Stomach (tissue), 9 donors: Measurements from ENCODE around the gene REV3L. TPM values are rescaled to one million over a fixed set of nuclear protein-coding genes. Genes with fewer than 3 reads are reported as not detected.
A peak's percentile ranks its signal among the peaks of the same experiment; 100 is the strongest.
"Not testable (repeated sequence)": the region's sequence is repeated elsewhere in the genome, so short reads cannot be mapped to it uniquely, and the experiment has no call there.

Experiments used
- DNase-seq, 2 donors: peaks; one replicate each; pipeline versions ENCODE4 v3.0.0 to v3.0.0-alpha.2; 2013 to 2019
- H3K27ac ChIP-seq, 5 donors: fragments of 200-600 bp in 4 of 5; sonication (generic) in 4 of 5; one replicate each; pipeline ENCODE4 v1.5.1; 2013 to 2019; ENCODE audit warnings: mild to moderate bottlenecking in 1 of 5, moderate library complexity in 1 of 5
- H3K27me3 ChIP-seq, 3 donors: fragments of 200-600 bp; sonication (generic); one replicate each; pipeline ENCODE4 v1.5.1; 2017 to 2019; ENCODE audit warnings: mixed run types in 1 of 3
- H3K36me3 ChIP-seq, 4 donors: fragments of 200-600 bp; sonication (generic); 1 replicate in 3 of 4; 2 replicates in 1 of 4; pipeline ENCODE4 v1.5.1; 2016 to 2019
- H3K4me1 ChIP-seq, 4 donors: fragments of 200-600 bp; sonication (generic); one replicate each; pipeline ENCODE4 v1.5.1; 2016 to 2019
- H3K4me3 ChIP-seq, 4 donors: fragments of 200-600 bp; sonication (generic) in 3 of 4; one replicate each; pipeline ENCODE4 v1.5.1; 2016 to 2019; ENCODE audit warnings: mild to moderate bottlenecking in 1 of 4
- H3K9me3 ChIP-seq, 4 donors: fragments of 200-600 bp; sonication (generic); one replicate each; pipeline ENCODE4 v1.5.1; 2016 to 2019
- EP300 ChIP-seq: sonication (generic); formaldehyde crosslinking; IDR thresholded peaks from one replicate; pipeline ENCODE4 v1.6.1; 2017; ENCODE audit warnings: antibody characterized with exemption
- POLR2A ChIP-seq, 4 donors: fragments of 450-650 bp; IDR thresholded peaks; one replicate each; pipeline ENCODE4 v1.6.1; 2016; ENCODE audit warnings: antibody characterized with exemption in 4 of 4, control low read depth in 2 of 4, mild to moderate bottlenecking in 1 of 4, moderate library complexity in 1 of 4
- POLR2AphosphoS5 ChIP-seq, 3 donors: sonication (generic); formaldehyde crosslinking; IDR thresholded peaks; one replicate each; pipeline ENCODE4 v1.6.1; 2016; ENCODE audit warnings: antibody characterized with exemption in 3 of 3
- WGBS, 5 donors: extraction: QIAGEN DNeasy Blood & Tissue Kit in 3 of 5; methylation state at CpG; one replicate each; pipeline versions ENCODE4 v1.1.5 to v1.1.7; 2013 to 2018; 5-methylcytosine and 5-hydroxymethylcytosine counted together
- intact Hi-C: fragments of 100-400 bp; cut with DNase I; formaldehyde crosslinking; loops from one replicate; pipeline ENCODE4 v1.15.1; 2023; ENCODE audit warnings: low total_unique reads
- polyA plus RNA-seq, 3 donors: library from polyadenylated mRNA; stranded (reverse); fragments of 200-250 nt; gene quantifications; one replicate each; pipeline ENCODE4 v1.2.3, GENCODE V29; 2013
- total RNA-seq, 5 donors: library from RNA; depleted of rRNA; stranded (reverse); fragments of >200 nt; gene quantifications; one replicate each; pipeline versions ENCODE4 v1.1.0 to v1.2.3, GENCODE V29; 2014 to 2016
- TF ChIP-seq, protein P1 (sequence below), 7 experiments: fragments of 450-650 bp in 4 of 7; fragments of 200-600 bp in 3 of 7; sonication (generic) in 3 of 7; IDR thresholded peaks; one replicate each; pipeline ENCODE4 v1.5.1; 2016 to 2019; ENCODE audit warnings: antibody characterized with exemption in 7 of 7, control low read depth in 2 of 7, mild to moderate bottlenecking in 1 of 7
- donor health status: healthy with polysubstance abuse.
- donor health status: Bipolar disorder and iron deficiency.
- donor health status: healthy.

Gene REV3L
- total and polyA plus RNA-seq, 8 donors = 9.0 to 170 (median 28.3) TPM

DNA sequence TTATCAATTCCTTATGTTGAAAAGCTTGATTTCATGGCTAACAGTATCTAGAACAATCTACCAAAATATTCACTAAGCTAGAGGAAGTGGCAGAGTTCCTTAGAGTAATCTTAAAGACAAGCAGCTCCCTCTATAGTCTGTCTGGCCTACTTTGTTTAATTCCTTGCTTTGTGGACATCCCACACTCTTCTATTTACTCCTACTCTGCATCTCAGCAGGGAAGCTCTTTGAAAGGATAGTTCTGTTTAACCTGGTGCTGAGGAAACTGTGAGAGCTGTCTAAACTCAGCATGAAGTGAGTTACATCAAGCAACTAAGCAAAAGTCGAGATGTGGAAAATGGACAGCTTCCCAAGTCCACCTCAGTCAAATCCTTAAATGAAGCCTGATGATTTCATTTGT lies 4.3 kb downstream of the REV3L start:
- Histone ChIP-seq H3K9me3 (no peaks in the 10 kb centered on the region), H3K4me1 (peaks cover 11 to 65% (median 43%) of the 10 kb centered on the region in 4 donors), H3K27me3 (no peaks in the 10 kb centered on the region), H3K27ac (peak overlapping the region in 2 of 5 donors; percentile 28 to 100), H3K36me3 (no peaks in the 10 kb centered on the region), H3K4me3 (no peak overlapping the region)
- WGBS, 5 donors = 8 to 34% (median 20%) methylated on average over 1 of the region's 1 CpG
- TF ChIP-seq, protein P1, sequence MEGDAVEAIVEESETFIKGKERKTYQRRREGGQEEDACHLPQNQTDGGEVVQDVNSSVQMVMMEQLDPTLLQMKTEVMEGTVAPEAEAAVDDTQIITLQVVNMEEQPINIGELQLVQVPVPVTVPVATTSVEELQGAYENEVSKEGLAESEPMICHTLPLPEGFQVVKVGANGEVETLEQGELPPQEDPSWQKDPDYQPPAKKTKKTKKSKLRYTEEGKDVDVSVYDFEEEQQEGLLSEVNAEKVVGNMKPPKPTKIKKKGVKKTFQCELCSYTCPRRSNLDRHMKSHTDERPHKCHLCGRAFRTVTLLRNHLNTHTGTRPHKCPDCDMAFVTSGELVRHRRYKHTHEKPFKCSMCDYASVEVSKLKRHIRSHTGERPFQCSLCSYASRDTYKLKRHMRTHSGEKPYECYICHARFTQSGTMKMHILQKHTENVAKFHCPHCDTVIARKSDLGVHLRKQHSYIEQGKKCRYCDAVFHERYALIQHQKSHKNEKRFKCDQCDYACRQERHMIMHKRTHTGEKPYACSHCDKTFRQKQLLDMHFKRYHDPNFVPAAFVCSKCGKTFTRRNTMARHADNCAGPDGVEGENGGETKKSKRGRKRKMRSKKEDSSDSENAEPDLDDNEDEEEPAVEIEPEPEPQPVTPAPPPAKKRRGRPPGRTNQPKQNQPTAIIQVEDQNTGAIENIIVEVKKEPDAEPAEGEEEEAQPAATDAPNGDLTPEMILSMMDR (IDR thresholded peaks at IDR 0.05) = peak in 2 of 7 experiments; percentile 20 to 22
- no peak for TF ChIP-seq POLR2AphosphoS5 (IDR thresholded peaks at IDR 0.05)
- no peak for TF ChIP-seq POLR2A (IDR thresholded peaks at IDR 0.05)
- intact Hi-C loops = no loop called here
- peak in 1 of 2 donors; percentile 67 for DNase-seq

DNA sequence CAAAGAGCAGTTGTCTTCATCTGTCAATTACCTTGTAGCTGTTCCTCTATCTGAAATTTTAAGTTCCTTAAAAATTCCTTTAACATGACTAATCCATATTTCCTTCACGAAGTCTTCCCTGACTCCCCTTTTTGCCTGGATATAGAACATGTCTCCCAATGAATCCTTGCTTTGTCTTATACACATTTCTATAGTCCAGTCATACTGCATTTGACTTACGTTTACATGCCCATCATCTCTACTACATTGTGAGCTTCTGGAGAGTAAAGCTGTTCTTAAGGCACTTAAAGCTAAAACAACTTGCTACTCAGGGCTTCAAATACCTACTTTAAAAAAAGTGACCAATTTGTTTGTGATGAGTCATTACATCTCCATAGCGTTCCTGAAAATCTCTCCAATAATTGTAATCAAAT lies 4.9 kb downstream of the REV3L start:
- peak overlapping the region in 2 of 5 donors; percentile 6 to 31 for H3K27ac ChIP-seq
- peaks cover 11 to 69% (median 43%) of the 10 kb centered on the region in 4 donors for H3K4me1 ChIP-seq
- no peak for TF ChIP-seq POLR2AphosphoS5 (IDR thresholded peaks at IDR 0.05)
- TF ChIP-seq, protein P1 (IDR thresholded peaks at IDR 0.05) = no peak
- no peak for TF ChIP-seq POLR2A (IDR thresholded peaks at IDR 0.05)
- no peak for TF ChIP-seq EP300
- no peak for DNase-seq
- no peaks in the 10 kb centered on the region for H3K27me3 ChIP-seq
- 22 to 39% (median 28%) methylated on average over 3 of the region's 3 CpGs for WGBS, 5 donors
- intact Hi-C loops = no loop called here
- H3K9me3 ChIP-seq = no peaks in the 10 kb centered on the region
- no peak overlapping the region for H3K4me3 ChIP-seq
- no peaks in the 10 kb centered on the region for H3K36me3 ChIP-seq

DNA sequence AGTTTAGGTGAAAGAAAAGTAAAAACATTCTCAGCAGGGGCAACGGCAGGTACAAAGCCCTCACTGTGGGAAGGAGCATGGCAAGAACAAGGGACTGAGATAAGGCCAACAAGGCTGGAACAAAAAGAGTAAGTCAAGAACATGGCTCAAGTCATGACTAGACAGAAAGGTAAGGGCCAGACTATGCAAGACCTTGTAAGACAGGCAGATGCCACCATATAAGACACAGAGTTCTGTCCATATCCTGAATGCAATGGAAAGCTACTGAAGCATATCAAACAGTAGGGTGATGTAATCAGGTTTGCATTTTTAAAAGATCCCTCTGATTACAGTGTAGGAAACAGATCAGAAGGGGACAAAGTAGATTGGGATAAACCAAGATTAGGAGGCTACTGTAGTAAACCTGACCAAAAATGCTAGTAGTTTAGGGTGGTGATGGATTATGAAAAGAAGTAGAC lies 5.5 kb downstream of the REV3L start:
- no peaks in the 10 kb centered on the region for H3K27me3 ChIP-seq
- 35 to 60% (median 50%) methylated on average over 1 of the region's 1 CpG for WGBS, 5 donors
- no peak for DNase-seq
- no peak overlapping the region for H3K4me3 ChIP-seq
- TF ChIP-seq EP300 (no peak), POLR2A (IDR thresholded peaks at IDR 0.05) (no peak)
- TF ChIP-seq, protein P1 (IDR thresholded peaks at IDR 0.05) = no peak
- H3K27ac ChIP-seq = peak overlapping the region in 2 of 5 donors; percentile 2 to 31
- H3K36me3 ChIP-seq = no peaks in the 10 kb centered on the region
- intact Hi-C loops = no loop called here
- H3K9me3 ChIP-seq = no peaks in the 10 kb centered on the region
- peaks cover 11 to 69% (median 43%) of the 10 kb centered on the region in 4 donors for H3K4me1 ChIP-seq

DNA sequence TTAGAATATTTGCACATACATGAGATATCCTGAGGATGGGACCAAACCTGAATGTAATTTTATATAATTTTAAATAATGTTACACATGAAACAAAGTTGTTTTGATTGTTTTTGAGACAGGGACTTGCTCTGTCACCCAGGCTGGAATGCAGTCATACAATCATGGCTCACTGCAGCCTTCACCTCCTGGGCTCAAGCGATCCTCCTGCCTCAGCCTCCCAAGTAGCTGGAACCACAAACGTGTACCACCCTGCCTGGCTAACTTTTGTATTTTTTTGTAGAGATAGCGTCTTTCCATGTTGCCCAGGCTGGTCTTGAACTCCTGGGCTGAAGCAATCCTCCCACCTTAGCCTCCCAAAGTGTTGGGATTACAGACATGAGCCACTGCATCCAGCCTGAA lies 7.0 kb downstream of the REV3L start:
- H3K4me1 ChIP-seq = peaks cover 11 to 67% (median 42%) of the 10 kb centered on the region in 4 donors
- DNase-seq, H3K4me3 ChIP-seq, H3K27ac ChIP-seq, H3K9me3 ChIP-seq, intact Hi-C loops, H3K36me3 ChIP-seq, H3K27me3 ChIP-seq: not testable (repeated sequence)
- 86 to 100% (median 92%) methylated on average over 3 of the region's 3 CpGs for WGBS, 5 donors

DNA sequence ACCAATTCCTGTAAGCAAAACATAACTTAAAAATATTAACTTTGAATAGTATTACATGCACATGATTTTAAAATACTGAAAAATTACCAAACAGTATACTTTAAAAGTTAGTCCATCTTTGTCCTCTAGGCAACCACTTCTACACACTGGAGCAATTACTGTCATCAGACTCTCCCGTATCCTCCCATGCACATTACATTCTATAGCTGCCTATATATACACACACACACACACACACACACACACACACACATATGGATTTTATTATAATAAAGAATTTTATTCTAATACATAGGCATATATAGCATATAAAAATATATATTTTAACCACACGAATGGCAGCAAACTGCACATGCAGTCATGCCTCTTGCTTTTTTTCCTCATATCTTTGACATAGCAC lies 8.2 kb downstream of the REV3L start:
- peaks cover 11 to 54% (median 35%) of the 10 kb centered on the region in 4 donors for H3K4me1 ChIP-seq
- H3K36me3 ChIP-seq = peaks cover 0 to 5% (median 2%) of the 10 kb centered on the region in 4 donors
- WGBS, 5 donors = 79 to 89% (median 83%) methylated on average over 2 of the region's 2 CpGs
- DNase-seq = no peak
- H3K27me3 ChIP-seq = no peaks in the 10 kb centered on the region
- no peak overlapping the region for H3K27ac ChIP-seq
- TF ChIP-seq, protein P1 (IDR thresholded peaks at IDR 0.05) = no peak
- TF ChIP-seq EP300 (no peak), POLR2A (IDR thresholded peaks at IDR 0.05) (no peak), POLR2AphosphoS5 (IDR thresholded peaks at IDR 0.05) (no peak)
- no peak overlapping the region for H3K4me3 ChIP-seq
- H3K9me3 ChIP-seq = no peaks in the 10 kb centered on the region
- intact Hi-C loops = no loop called here
